Adipocyte (in vitro differentiated cells): ENCODE measurements around the gene CARS1.

ENCODE experiments used
- DNase-seq: peaks from one replicate; pipeline ENCODE4 v3.0.0-alpha.2; 2015; ENCODE audit warnings: low read depth
- H3K27me3 ChIP-seq: replicated peaks from 2 replicates; pipeline ENCODE4 v1.7.0; 2013; ENCODE audit warnings: mild to moderate bottlenecking, low read length, moderate library complexity; ENCODE audit not compliant: control insufficient read depth, insufficient read depth
- H3K36me3 ChIP-seq: 2 replicates; pipeline ENCODE4 v1.7.0; 2013; ENCODE audit warnings: low read length, mild to moderate bottlenecking, moderate library complexity; ENCODE audit not compliant: control insufficient read depth, insufficient read depth, severe bottlenecking
- H3K4me1 ChIP-seq: 2 replicates; pipeline ENCODE4 v1.7.0; 2013; ENCODE audit warnings: mild to moderate bottlenecking, low read length, moderate library complexity; ENCODE audit not compliant: control insufficient read depth, insufficient read depth
- H3K4me3 ChIP-seq: 2 replicates; pipeline ENCODE4 v1.7.0; 2013; ENCODE audit warnings: mild to moderate bottlenecking, low read length, moderate library complexity
- H3K9ac ChIP-seq: 2 replicates; pipeline ENCODE4 v1.7.0; 2013; ENCODE audit warnings: mild to moderate bottlenecking, low read length, moderate library complexity
- H3K9me3 ChIP-seq: 2 replicates; pipeline ENCODE4 v1.7.0; 2013; ENCODE audit warnings: mild to moderate bottlenecking, low read length, moderate library complexity; ENCODE audit not compliant: control insufficient read depth

CARS1 gene

DNA sequence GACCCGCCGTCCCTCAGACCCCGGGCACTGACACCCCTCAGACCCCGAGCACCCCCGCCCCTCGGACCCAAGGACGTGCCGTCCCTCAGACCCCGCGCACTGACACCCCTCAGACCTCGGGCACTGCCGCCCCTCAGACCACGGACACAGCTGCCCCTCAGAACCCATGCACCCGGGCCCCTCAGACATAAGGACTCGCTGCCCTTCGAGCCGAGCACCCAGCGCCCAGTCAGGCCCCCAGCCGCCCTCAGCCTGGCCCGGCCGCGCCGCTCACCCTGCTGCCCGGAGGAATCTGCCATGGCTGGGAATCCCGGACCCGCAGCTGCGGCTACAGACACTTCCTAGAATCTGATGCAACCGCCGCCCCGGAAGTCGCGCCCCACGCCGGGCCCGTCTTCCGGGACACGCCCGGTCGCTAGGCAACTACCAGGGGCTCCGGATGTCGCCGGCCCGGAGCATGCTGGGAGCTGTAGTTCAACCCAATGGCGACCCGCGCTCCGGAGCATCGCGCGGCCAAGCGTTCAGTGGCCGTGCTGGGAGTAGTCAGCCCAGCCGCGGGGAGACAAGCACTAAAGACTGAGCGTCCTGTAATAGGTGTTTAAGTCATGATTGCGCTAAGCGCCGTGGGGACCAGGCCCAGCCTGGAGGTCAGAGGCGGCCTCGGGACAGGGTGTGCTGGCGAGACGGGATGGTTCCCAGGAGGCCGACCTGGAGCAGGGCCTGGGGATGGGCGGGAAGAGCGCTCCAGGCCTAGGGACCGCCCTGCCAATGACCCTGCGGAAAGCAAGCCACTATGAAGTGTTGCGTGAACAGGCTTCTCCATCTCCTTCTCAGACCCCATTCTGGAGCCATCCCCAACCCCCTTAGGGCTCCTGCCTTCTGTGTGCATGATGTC lies at the start of gene CARS1:
CARS1 (minus strand) TSS at position 355 of the 895 bp plus-strand sequence; CDS start at position 299, 56 bp downstream.
- peaks cover 19% of the 10 kb centered on the region for H3K36me3 ChIP-seq
- peak; percentile 99 for DNase-seq
- peaks cover 37% of the 10 kb centered on the region for H3K4me1 ChIP-seq
- no peaks in the 10 kb centered on the region for H3K9me3 ChIP-seq
- peak within 1 kb of the TSS; percentile 91 for H3K4me3 ChIP-seq
- H3K27me3 ChIP-seq = no peaks in the 10 kb centered on the region
- H3K9ac ChIP-seq = peak within 1 kb of the TSS; percentile 98

GRCh38 chr11:3105791-3106735 lies 48.8 kb upstream of the CARS1 start:
- Histone ChIP-seq H3K9me3 (no peaks in the 10 kb centered on the region), H3K36me3 (peaks cover 30% of the 10 kb centered on the region), H3K9ac (no peak overlapping the region), H3K27me3 (no peaks in the 10 kb centered on the region), H3K4me1 (no peaks in the 10 kb centered on the region), H3K4me3 (no peak overlapping the region)
- no peak for DNase-seq

- H3K9ac ChIP-seq = no peak overlapping the region
- DNase-seq = no peak
- H3K4me1 ChIP-seq = peaks cover 4% of the 10 kb centered on the region
- no peaks in the 10 kb centered on the region for H3K9me3 ChIP-seq
- H3K4me3 ChIP-seq = no peak overlapping the region
- peaks cover 30% of the 10 kb centered on the region for H3K36me3 ChIP-seq
- H3K27me3 ChIP-seq = no peaks in the 10 kb centered on the region
Observed at GRCh38 chr11:3104961-3105790, 48.0 kb upstream of the CARS1 start.

DNA sequence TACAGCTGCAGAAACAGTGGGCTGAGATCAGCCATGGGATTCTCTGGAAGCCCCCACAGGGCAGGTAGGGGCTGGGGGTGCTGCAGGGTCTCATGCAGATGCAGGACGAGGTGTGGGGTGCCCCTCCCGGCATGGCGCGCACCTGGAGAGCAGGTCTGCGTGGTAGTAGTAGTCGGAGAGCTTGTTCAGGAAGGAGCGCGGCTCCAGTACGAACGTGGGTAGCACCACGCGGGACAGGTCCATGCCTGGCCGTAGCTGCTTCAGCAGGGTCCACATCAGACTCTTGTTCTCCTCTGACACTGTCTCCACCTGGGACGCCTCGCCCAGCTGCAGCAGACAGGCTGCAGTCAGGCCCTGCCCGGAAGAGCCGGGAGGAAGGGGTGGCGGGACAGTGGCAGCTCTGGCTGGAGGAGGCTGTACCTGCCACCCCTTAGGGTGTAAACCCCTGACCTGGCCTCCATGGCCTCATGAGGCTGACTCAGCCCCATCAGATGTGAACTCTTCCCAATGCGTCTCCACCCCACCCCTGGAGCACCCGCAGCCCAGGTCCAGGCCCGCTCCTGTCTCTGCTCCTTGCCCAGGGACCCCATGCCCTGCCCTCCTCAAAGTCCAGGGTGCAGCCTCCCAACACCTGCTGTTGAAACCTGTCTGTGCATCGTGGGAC lies 47.0 kb upstream of the CARS1 start:
- peaks cover 28% of the 10 kb centered on the region for H3K36me3 ChIP-seq
- H3K27me3 ChIP-seq = no peaks in the 10 kb centered on the region
- H3K9ac ChIP-seq = no peak overlapping the region
- no peaks in the 10 kb centered on the region for H3K9me3 ChIP-seq
- DNase-seq = no peak
- H3K4me3 ChIP-seq = no peak overlapping the region
- H3K4me1 ChIP-seq = peaks cover 4% of the 10 kb centered on the region

DNA sequence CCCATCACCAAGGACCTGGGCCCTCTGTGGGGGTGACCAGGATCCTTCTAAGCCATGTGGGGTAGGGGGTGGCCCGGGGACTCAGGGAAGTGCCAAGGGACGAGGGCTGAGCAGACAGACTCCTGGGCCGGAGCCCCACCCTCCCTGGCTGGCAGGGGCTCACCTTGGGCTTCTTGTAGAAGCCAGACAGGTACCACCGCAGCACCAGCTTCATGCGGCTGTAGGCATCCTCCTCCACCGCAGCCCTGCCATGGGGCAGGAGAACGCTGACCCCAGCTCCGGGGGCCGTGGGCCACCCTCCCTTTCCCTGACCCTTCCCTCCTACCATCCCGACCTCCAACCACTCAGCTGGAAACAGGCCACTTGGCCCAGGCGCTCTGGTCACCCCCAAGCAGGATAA lies 45.9 kb upstream of the CARS1 start:
- DNase-seq = no peak
- Histone ChIP-seq H3K4me3 (no peak overlapping the region), H3K9me3 (no peaks in the 10 kb centered on the region), H3K9ac (no peak overlapping the region), H3K36me3 (peaks cover 26% of the 10 kb centered on the region), H3K27me3 (no peaks in the 10 kb centered on the region), H3K4me1 (peaks cover 4% of the 10 kb centered on the region)

GRCh38 chr11:3102641-3102921 lies 45.4 kb upstream of the CARS1 start:
- no peak for DNase-seq
- Histone ChIP-seq H3K9ac (no peak overlapping the region), H3K27me3 (no peaks in the 10 kb centered on the region), H3K36me3 (peaks cover 26% of the 10 kb centered on the region), H3K4me3 (no peak overlapping the region), H3K9me3 (no peaks in the 10 kb centered on the region), H3K4me1 (peaks cover 4% of the 10 kb centered on the region)

DNA sequence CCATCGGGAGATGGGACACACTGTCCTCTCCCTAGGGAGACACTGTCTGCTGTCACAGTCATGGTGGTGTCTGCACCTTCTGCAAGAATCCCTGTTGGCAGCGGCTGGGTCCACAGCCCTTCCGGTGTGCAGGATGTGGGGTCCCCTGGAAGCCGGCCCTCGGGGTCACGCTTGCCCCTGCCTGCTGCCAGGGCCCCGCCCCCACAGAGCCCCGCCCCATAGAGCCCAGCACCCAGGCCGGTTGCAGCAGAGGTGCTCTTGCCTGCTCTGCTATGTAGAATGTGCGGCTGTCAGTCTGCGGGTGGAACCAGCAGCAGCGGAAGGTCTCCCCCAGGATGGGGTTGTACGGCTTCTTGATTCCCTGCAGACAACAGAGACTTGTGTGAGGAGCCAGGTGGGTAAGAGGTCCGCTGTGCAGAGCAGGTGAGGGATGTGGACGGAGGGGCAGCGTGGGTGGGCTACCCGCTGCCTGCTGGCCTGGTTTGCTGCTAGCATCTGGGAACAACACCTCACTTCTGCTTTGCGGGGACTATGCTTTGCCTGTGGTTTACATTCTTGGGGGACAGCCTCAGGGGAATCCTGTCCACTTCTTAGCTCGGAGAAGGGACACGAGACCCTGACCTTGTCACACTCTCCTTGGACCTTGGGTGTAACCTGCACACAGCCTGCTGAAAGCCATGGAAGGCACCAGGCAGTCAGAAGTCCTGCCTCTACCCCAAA lies 44.9 kb upstream of the CARS1 start:
- Histone ChIP-seq H3K27me3 (no peaks in the 10 kb centered on the region), H3K36me3 (peaks cover 25% of the 10 kb centered on the region), H3K4me1 (peaks cover 4% of the 10 kb centered on the region), H3K9ac (no peak overlapping the region), H3K4me3 (no peak overlapping the region), H3K9me3 (no peaks in the 10 kb centered on the region)
- DNase-seq = no peak

- Histone ChIP-seq H3K36me3 (peaks cover 20% of the 10 kb centered on the region), H3K9ac (no peak overlapping the region), H3K4me1 (peaks cover 19% of the 10 kb centered on the region), H3K9me3 (no peaks in the 10 kb centered on the region), H3K27me3 (no peaks in the 10 kb centered on the region), H3K4me3 (no peak overlapping the region)
- no peak for DNase-seq
Observed at GRCh38 chr11:3099178-3099577, 42.0 kb upstream of the CARS1 start.

DNA sequence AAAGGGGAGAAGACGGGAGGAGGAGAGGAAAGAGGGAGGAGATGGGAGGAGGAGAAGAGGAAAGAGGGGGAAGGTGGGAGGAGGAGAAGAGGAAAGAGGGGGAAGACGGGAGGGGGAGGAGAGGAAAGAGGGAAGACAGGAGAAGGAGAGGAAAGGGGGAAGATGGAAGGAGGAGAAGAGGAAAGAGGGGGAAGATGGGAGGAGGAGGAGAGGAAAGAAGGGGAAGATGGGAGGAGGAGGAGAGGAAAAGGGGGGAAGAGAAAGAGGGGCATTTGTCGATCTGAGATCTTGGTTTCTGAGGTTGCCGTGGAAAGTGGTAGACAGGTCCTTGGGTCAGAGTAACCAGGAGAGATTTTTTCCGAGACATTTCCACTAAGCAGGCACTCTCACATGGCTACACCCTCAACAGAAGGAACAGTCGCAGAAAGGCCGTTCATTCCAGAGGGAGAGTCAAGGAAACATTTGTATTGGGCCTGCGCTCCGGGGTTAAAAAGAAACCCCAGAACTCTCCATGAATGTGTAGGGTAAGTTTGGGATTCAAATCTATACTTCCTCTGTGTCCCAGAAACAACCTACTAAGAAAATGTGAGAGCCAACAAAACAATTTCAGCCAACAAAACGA lies 39.8 kb upstream of the CARS1 start:
- DNase-seq = no peak
- Histone ChIP-seq H3K36me3 (peaks cover 17% of the 10 kb centered on the region), H3K9ac (no peak overlapping the region), H3K9me3 (no peaks in the 10 kb centered on the region), H3K27me3 (no peaks in the 10 kb centered on the region), H3K4me3 (no peak overlapping the region), H3K4me1 (peaks cover 19% of the 10 kb centered on the region)
